Muscle layer of colon (tissue), 2 donors: Measurements from ENCODE around the gene CREM.
"Not testable (repeated sequence)": the region's sequence is repeated elsewhere in the genome, so short reads cannot be mapped to it uniquely, and the experiment has no call there.

ENCODE experiments used
- H3K27ac ChIP-seq: one replicate; pipeline ENCODE4 v1.7.0; 2013; ENCODE audit warnings: low read depth, mild to moderate bottlenecking, low read length, moderate library complexity
- H3K27me3 ChIP-seq, 2 donors: one replicate each; pipeline ENCODE4 v1.7.0; 2013; ENCODE audit warnings: low read length in 2 of 2, mild to moderate bottlenecking in 2 of 2; ENCODE audit not compliant: insufficient read depth in 2 of 2, control insufficient read depth in 1 of 2
- H3K36me3 ChIP-seq: one replicate; pipeline ENCODE4 v1.7.0; 2013; ENCODE audit warnings: mild to moderate bottlenecking, low read length; ENCODE audit not compliant: insufficient read depth
- H3K4me1 ChIP-seq: one replicate; pipeline ENCODE4 v1.7.0; 2013; ENCODE audit warnings: mild to moderate bottlenecking, low read length; ENCODE audit not compliant: insufficient read depth
- H3K4me3 ChIP-seq, 2 donors: one replicate each; pipeline ENCODE4 v1.7.0; 2013; ENCODE audit warnings: low read length in 2 of 2, low read depth in 1 of 2, mild to moderate bottlenecking in 1 of 2, moderate library complexity in 1 of 2
- H3K9ac ChIP-seq: one replicate; pipeline ENCODE4 v1.7.0; 2013; ENCODE audit warnings: low read length
- H3K9me3 ChIP-seq: one replicate; pipeline ENCODE4 v1.7.0; 2013; ENCODE audit warnings: mild to moderate bottlenecking, low read length
- donor health status: abdominal sarcoma.
- donor health status: Adenocarcinoma of cecum.

The CREM gene

GRCh38 chr10:35126530-35127288, at the start of gene CREM:
CREM (plus strand) TSS chr10:35126846; CDS start chr10:35137836, 10,990 bp downstream.
- H3K27ac ChIP-seq: peak within 1 kb of the TSS; percentile 98
- peak within 1 kb of the TSS; percentile 76 to 88 for H3K4me3 ChIP-seq
- peaks cover 16% of the 10 kb centered on the region for H3K4me1 ChIP-seq
- no peaks in the 10 kb centered on the region for H3K27me3 ChIP-seq
- H3K36me3 ChIP-seq: no peaks in the 10 kb centered on the region
- H3K9me3 ChIP-seq: no peaks in the 10 kb centered on the region
- peak within 1 kb of the TSS; percentile 94 for H3K9ac ChIP-seq

DNA sequence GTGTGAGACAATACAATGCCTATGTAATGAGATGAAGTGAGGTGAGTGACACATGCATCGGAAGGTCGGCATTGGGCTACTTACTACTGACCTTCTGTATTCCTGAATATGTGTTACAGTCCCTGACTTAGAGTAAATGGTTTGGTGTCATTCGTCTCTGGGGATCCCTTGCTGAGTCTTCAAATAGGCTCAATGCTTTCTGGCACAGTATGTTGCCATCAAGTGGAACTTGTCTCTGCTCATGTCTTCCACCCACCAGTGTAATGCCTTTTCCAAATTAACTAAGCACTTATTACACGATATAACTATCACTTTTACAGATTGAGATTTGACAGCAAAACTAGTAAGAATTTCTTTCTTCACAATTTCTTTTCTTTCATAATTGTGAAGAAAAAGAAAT, 47.4 kb upstream of the CREM start:
- H3K4me1 ChIP-seq: no peaks in the 10 kb centered on the region
- no peaks in the 10 kb centered on the region for H3K9me3 ChIP-seq

GRCh38 chr10:35079763-35080162, 46.9 kb upstream of the CREM start:
- Histone ChIP-seq H3K36me3 (no peaks in the 10 kb centered on the region), H3K27ac (no peak overlapping the region), H3K4me3 (no peak overlapping the region), H3K9me3 (no peaks in the 10 kb centered on the region), H3K27me3 (no peaks in the 10 kb centered on the region), H3K4me1 (no peaks in the 10 kb centered on the region), H3K9ac (no peak overlapping the region)

More for the DNA sequence above, 47.4 kb upstream of the CREM start:
- Histone ChIP-seq H3K9ac (no peak overlapping the region), H3K27ac (no peak overlapping the region), H3K4me3 (no peak overlapping the region), H3K27me3 (no peaks in the 10 kb centered on the region), H3K36me3 (no peaks in the 10 kb centered on the region)

- not testable (repeated sequence) for H3K4me1 ChIP-seq, H3K9me3 ChIP-seq, H3K27ac ChIP-seq, H3K9ac ChIP-seq, H3K27me3 ChIP-seq, H3K36me3 ChIP-seq, H3K4me3 ChIP-seq
Measured at GRCh38 chr10:35080261-35080660, 46.4 kb upstream of the CREM start.

DNA sequence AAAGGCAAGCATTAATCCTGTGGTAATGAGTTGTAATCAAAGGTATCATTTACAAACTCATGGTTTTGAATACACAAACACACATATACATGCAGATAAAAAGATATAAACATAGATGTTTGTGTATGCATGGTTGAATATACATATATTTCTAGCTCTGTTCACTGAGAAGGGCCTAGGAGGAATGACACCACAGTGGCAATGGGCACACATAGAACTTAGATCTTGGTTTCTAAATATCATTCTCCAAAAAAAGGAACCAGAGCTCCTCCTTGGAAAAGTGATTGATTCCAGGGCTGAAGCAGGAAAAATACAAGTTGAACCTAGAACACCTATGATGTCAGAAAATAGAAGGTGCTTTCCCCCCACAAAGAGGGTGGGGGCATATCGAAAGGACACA, 43.4 kb upstream of the CREM start:
- Histone ChIP-seq H3K36me3 (no peaks in the 10 kb centered on the region), H3K4me3 (no peak overlapping the region), H3K27ac (no peak overlapping the region), H3K27me3 (no peaks in the 10 kb centered on the region), H3K4me1 (peaks cover 7% of the 10 kb centered on the region), H3K9ac (no peak overlapping the region), H3K9me3 (no peaks in the 10 kb centered on the region)

GRCh38 chr10:35089611-35090161, 37.0 kb upstream of the CREM start:
- peak overlapping the region; percentile 61 to 82 for H3K4me3 ChIP-seq
- no peaks in the 10 kb centered on the region for H3K9me3 ChIP-seq
- peak overlapping the region; percentile 74 for H3K27ac ChIP-seq
- no peaks in the 10 kb centered on the region for H3K36me3 ChIP-seq
- H3K9ac ChIP-seq: peak overlapping the region; percentile 29
- H3K4me1 ChIP-seq: peaks cover 20% of the 10 kb centered on the region
- H3K27me3 ChIP-seq: no peaks in the 10 kb centered on the region

DNA sequence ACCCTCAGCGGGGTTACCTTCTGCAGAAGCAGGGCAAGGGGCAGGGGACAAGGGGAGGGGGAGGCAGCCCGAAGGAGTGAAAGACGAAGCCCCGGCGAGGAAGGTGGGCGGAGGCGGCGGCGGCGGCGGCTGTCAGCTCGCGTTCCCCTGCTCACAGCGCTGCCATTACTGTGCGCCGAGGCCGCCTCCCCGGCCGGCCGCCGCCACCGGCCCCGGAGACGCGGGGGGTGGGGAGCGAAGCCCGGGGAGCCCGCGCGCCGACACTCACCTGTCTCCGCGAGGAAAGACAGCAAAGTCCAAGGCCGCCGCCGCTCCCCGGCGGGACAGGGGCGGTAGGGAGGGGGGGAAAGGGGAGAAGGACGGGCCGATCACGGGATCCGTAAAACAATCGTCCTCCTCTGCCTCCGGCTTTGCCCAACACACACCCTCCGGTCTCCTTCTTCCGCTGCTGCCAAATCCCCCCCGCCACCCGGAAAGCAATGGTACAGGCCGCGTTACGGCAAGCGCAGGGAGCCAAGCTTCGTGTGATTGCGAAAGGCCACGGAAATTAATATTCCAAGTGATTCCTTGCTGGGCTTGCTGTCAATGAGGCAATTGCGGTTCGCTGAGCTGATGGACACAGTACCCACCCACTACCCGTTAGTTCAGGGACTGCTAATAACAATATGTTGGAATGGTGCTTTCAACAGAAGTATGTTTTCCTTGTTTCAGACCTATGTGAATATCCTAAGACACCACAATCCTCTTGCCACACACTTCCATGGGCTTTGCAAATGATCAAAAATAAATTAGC, 36.3 kb upstream of the CREM start, which contains the start of gene CUL2:
Gene CUL2 (minus strand): TSS at position 180 of the 793 bp plus-strand sequence. CDS start 19,024 bp downstream, outside the sequence.
- H3K4me3 ChIP-seq: peak within 1 kb of the TSS; percentile 61 to 82

GRCh38 chr10:35091994-35092790, 34.5 kb upstream of the CREM start:
- Histone ChIP-seq H3K36me3 (no peaks in the 10 kb centered on the region), H3K4me1 (peaks cover 16% of the 10 kb centered on the region), H3K27me3 (no peaks in the 10 kb centered on the region), H3K9ac (no peak overlapping the region), H3K27ac (no peak overlapping the region), H3K4me3 (no peak overlapping the region), H3K9me3 (no peaks in the 10 kb centered on the region)

More for the DNA sequence above, 36.3 kb upstream of the CREM start, which contains the start of gene CUL2:
- H3K27ac ChIP-seq: peak within 1 kb of the TSS; percentile 74
- H3K4me1 ChIP-seq: peaks cover 20% of the 10 kb centered on the region
- no peaks in the 10 kb centered on the region for H3K9me3 ChIP-seq
- H3K27me3 ChIP-seq: no peaks in the 10 kb centered on the region
- H3K9ac ChIP-seq: peak within 1 kb of the TSS; percentile 29
- no peaks in the 10 kb centered on the region for H3K36me3 ChIP-seq

GRCh38 chr10:35092851-35093250, 33.8 kb upstream of the CREM start:
- Histone ChIP-seq H3K4me1 (peaks cover 16% of the 10 kb centered on the region), H3K4me3 (no peak overlapping the region), H3K9ac (no peak overlapping the region), H3K36me3 (no peaks in the 10 kb centered on the region), H3K27ac (no peak overlapping the region), H3K9me3 (no peaks in the 10 kb centered on the region), H3K27me3 (no peaks in the 10 kb centered on the region)

GRCh38 chr10:35096312-35096711, 30.3 kb upstream of the CREM start:
- Histone ChIP-seq H3K4me3 (no peak overlapping the region), H3K9me3 (no peaks in the 10 kb centered on the region), H3K9ac (no peak overlapping the region), H3K27ac (no peak overlapping the region), H3K4me1 (no peaks in the 10 kb centered on the region), H3K36me3 (no peaks in the 10 kb centered on the region), H3K27me3 (no peaks in the 10 kb centered on the region)

GRCh38 chr10:35097510-35097909, 29.1 kb upstream of the CREM start:
- Histone ChIP-seq H3K36me3 (no peaks in the 10 kb centered on the region), H3K27me3 (no peaks in the 10 kb centered on the region), H3K9me3 (no peaks in the 10 kb centered on the region), H3K4me3 (no peak overlapping the region), H3K9ac (no peak overlapping the region), H3K27ac (no peak overlapping the region), H3K4me1 (no peaks in the 10 kb centered on the region)
